Suprapubic skin (tissue), 4 donors: ENCODE measurements around the gene CCT2. TPM values are rescaled to one million over a fixed set of nuclear protein-coding genes. Genes with fewer than 3 reads are reported as not detected.

Experiments used
- DNase-seq, 2 donors: peaks; one replicate each; pipeline ENCODE4 v3.0.0-alpha.2; 2019; ENCODE audit warnings: low spot score in 2 of 2
- H3K27ac ChIP-seq: fragments of 200-600 bp; sonication (generic); one replicate; pipeline ENCODE4 v1.5.1; 2019
- H3K27me3 ChIP-seq: fragments of 200-600 bp; sonication (generic); one replicate; pipeline ENCODE4 v1.5.1; 2019
- H3K36me3 ChIP-seq: fragments of 200-600 bp; sonication (generic); one replicate; pipeline ENCODE4 v1.5.1; 2019
- H3K4me1 ChIP-seq: fragments of 200-600 bp; sonication (generic); one replicate; pipeline ENCODE4 v1.5.1; 2019
- H3K4me3 ChIP-seq: fragments of 200-600 bp; sonication (generic); one replicate; pipeline ENCODE4 v1.5.1; 2019; ENCODE audit warnings: mild to moderate bottlenecking
- H3K9me3 ChIP-seq: fragments of 200-600 bp; sonication (generic); one replicate; pipeline ENCODE4 v1.5.1; 2019
- EP300 ChIP-seq: sonication (generic); formaldehyde crosslinking; IDR thresholded peaks from one replicate; pipeline ENCODE4 v1.6.1; 2017; ENCODE audit warnings: antibody characterized with exemption
- POLR2A ChIP-seq, 2 donors: fragments of 450-650 bp; IDR thresholded peaks; one replicate each; pipeline ENCODE4 v1.6.1; 2017; ENCODE audit warnings: antibody characterized with exemption in 2 of 2, mild to moderate bottlenecking in 2 of 2, moderate library complexity in 2 of 2
- POLR2AphosphoS5 ChIP-seq, 3 donors: sonication (generic); formaldehyde crosslinking; IDR thresholded peaks; one replicate each; pipeline ENCODE4 v1.6.1; 2017; ENCODE audit warnings: antibody characterized with exemption in 3 of 3
- WGBS: methylation state at CpG from one replicate; pipeline ENCODE4 v1.1.5; 2018; 5-methylcytosine and 5-hydroxymethylcytosine counted together
- total RNA-seq, 4 donors: library from RNA; depleted of rRNA; stranded (reverse); fragments of >200 nt; gene quantifications; one replicate each; pipeline ENCODE4 v1.1.0, GENCODE V29; 2016
- TF ChIP-seq, protein P1 (sequence below), 2 donors: fragments of 200-600 bp in 1 of 2; fragments of 450-650 bp in 1 of 2; sonication (generic) in 1 of 2; IDR thresholded peaks; one replicate each; pipeline ENCODE4 v1.5.1; 2016 to 2019; ENCODE audit warnings: antibody characterized with exemption in 2 of 2, mild to moderate bottlenecking in 1 of 2, moderate library complexity in 1 of 2

Gene CCT2
- total RNA-seq, 4 donors from 2014 or later, result 81.0 to 112 (median 96.7) TPM

GRCh38 chr12:69648476-69648875 is 63.2 kb downstream of the CCT2 start:
- Histone ChIP-seq H3K4me1 (no peaks in the 10 kb centered on the region), H3K27me3 (no peaks in the 10 kb centered on the region), H3K9me3 (no peaks in the 10 kb centered on the region), H3K27ac (no peak overlapping the region), H3K4me3 (no peak overlapping the region), H3K36me3 (no peaks in the 10 kb centered on the region)
- TF ChIP-seq POLR2AphosphoS5 (IDR thresholded peaks at IDR 0.05), result no peak
- no peak for TF ChIP-seq POLR2A (IDR thresholded peaks at IDR 0.05)
- TF ChIP-seq, protein P1, sequence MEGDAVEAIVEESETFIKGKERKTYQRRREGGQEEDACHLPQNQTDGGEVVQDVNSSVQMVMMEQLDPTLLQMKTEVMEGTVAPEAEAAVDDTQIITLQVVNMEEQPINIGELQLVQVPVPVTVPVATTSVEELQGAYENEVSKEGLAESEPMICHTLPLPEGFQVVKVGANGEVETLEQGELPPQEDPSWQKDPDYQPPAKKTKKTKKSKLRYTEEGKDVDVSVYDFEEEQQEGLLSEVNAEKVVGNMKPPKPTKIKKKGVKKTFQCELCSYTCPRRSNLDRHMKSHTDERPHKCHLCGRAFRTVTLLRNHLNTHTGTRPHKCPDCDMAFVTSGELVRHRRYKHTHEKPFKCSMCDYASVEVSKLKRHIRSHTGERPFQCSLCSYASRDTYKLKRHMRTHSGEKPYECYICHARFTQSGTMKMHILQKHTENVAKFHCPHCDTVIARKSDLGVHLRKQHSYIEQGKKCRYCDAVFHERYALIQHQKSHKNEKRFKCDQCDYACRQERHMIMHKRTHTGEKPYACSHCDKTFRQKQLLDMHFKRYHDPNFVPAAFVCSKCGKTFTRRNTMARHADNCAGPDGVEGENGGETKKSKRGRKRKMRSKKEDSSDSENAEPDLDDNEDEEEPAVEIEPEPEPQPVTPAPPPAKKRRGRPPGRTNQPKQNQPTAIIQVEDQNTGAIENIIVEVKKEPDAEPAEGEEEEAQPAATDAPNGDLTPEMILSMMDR (IDR thresholded peaks at IDR 0.05), result no peak
- TF ChIP-seq EP300, result no peak
- 81% methylated on average over 3 of the region's 3 CpGs for WGBS
- no peak for DNase-seq

- H3K36me3 ChIP-seq, result no peaks in the 10 kb centered on the region
- TF ChIP-seq EP300, result no peak
- no peak for TF ChIP-seq POLR2A (IDR thresholded peaks at IDR 0.05)
- TF ChIP-seq, protein P1 (IDR thresholded peaks at IDR 0.05), result no peak
- TF ChIP-seq POLR2AphosphoS5 (IDR thresholded peaks at IDR 0.05), result no peak
- H3K9me3 ChIP-seq, result no peaks in the 10 kb centered on the region
- H3K27ac ChIP-seq, result no peak overlapping the region
- H3K4me3 ChIP-seq, result no peak overlapping the region
- 44% methylated on average over 4 of the region's 4 CpGs for WGBS
- H3K4me1 ChIP-seq, result no peaks in the 10 kb centered on the region
- no peaks in the 10 kb centered on the region for H3K27me3 ChIP-seq
- no peak for DNase-seq
These were observed 64.3 kb downstream of the CCT2 start for GRCh38 chr12:69649529-69649928.

Other genes with a start within 250 kb of the CCT2 start
- 10 to 100 TPM in 1 of 4 donors, 1 to 10 TPM in 3; 2.5 to 18.7 (median 6.1) TPM for gene LYZ, start 237.1 kb upstream of the CCT2 start, total RNA-seq
- gene YEATS4, start 225.7 kb upstream of the CCT2 start, total RNA-seq, result 10 to 100 TPM; 12.4 to 19.5 (median 14.2) TPM
- gene FRS2, start 115.1 kb upstream of the CCT2 start, total RNA-seq, result 10 to 100 TPM; 35.2 to 60.7 (median 48.6) TPM
- not detected for gene LRRC10, start 25.4 kb downstream of the CCT2 start, total RNA-seq
- under 1 TPM in 2 of 4 donors, not detected in 2; 0.52 to 0.98 TPM for gene BEST3, start 113.8 kb downstream of the CCT2 start, total RNA-seq
- gene RAB3IP, start 153.4 kb downstream of the CCT2 start, total RNA-seq, result 10 to 100 TPM; 15.0 to 27.8 (median 21.9) TPM
- 1 to 10 TPM in 2 of 4 donors, not detected in 2; 1.2 to 3.2 TPM for gene MYRFL, start 239.8 kb downstream of the CCT2 start, total RNA-seq